HG02623 (cell line): ENCODE results near the gene SLC52A3.
"Not testable (repeated sequence)": the region's sequence is repeated elsewhere in the genome, so short reads cannot be mapped to it uniquely, and the experiment has no call there.

Experiments used
- ATAC-seq: cut with Tn5 transposase; IDR thresholded peaks from one replicate; pipeline ENCODE4 v1.9.1; 2021; ENCODE audit warnings: moderate library complexity; ENCODE audit not compliant: unreplicated experiment

SLC52A3 gene

DNA sequence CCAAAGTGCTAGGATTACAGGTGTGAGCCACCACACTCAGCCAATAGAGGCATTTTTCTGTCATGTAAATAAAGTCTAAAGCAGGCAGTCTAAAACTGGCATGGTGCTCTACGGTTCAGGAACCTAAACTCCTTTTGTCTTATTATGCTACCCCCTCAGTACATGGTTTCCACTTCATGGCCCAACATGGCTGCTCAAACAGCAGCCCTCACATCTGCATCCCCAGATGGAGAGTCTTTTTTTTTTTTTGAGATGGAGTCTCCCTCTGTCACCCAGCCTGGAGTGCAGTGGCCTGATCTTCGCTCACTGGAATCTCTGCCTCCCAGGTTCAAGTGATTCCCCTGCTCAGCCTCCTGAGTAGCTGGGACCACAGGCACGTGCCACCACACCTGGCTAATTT is 38.3 kb downstream of the SLC52A3 start:
- ATAC-seq = no peak

GRCh38 chr20:728256-728944 is 39.9 kb downstream of the SLC52A3 start:
- no peak for ATAC-seq

DNA sequence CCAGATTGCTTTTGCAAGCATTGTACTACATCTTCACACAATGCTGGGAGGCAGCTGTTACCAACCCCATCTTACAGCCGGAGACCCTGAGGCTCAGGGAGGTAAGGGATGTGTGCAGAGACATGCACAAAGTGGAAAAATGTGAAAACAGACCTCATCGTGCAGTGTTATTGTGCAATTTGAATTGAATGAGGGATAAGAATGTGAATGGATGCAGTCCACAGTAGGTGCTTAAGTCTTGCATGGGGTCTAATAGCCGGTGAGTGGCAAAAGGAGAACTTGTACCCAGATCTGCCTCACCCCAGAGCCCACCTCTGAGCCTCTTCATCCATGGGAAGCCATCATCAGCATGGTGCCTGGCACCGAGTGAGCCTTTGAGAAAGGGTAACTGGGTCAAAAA is 42.1 kb downstream of the SLC52A3 start:
- no peak for ATAC-seq

GRCh38 chr20:725491-725890 is 42.8 kb downstream of the SLC52A3 start:
- ATAC-seq = no peak

DNA sequence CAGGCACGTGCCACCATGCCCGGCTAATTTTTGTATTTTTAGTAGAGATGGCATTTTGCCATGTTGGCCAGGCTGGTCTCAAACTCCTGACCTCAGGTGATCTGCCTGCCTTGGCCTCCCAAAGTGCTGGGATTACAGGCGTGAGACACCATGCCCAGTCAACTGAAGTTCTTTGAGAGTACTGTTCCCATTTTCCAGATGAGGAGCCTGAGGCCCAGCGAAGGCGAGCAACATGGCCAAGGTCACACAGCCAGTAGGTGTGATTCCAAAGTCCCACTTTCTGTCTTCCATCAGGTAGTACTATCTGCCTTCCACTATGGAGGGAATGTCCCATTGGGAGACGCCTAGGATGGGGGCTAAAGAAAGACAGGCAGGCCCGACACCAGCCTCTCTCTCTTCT is 43.5 kb downstream of the SLC52A3 start:
- ATAC-seq = not testable (repeated sequence)

DNA sequence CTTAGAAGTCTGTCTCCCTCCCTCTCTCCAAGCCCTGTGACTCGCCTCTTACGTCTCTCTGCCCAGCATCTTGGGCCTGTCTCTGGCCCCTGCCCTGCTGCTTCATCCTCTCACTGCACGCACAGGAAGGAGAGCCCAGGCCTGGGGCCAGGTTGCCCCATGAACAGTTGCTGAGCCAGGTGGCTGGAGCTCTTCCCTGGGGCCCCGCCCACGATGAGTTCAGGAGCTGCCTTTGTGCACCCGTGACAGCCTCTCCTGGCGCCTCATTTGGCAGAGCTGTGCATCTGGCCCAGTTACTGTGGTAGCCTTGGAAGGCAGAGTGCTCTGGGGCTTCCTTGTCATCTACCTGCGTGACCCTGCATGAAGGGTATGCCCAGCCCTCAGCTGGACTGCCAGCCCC is 44.5 kb downstream of the SLC52A3 start:
- ATAC-seq = no peak

- ATAC-seq = no peak
These were observed 45.3 kb downstream of the SLC52A3 start for GRCh38 chr20:722822-723644.

DNA sequence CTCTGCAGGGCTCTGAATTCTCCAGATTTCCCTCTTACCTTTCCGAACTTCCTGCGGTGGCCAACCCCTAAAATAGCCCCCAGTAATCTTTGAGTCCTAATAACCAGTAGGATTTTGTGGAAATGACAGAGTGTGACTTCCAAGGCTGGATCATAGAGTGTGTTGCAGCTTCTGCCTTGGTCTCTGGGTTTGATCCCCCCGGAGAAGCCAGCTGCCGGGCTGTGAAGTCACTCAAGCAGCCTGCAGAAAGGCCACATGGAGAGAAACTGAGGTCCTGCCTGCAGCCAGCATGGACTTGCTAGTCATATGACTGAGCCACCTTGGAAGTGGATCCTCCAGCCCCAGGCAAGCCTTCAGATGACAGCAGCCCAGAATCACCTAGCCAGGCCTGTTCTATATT is 46.4 kb downstream of the SLC52A3 start:
- ATAC-seq = no peak

- ATAC-seq = no peak
These were observed 48.5 kb downstream of the SLC52A3 start for GRCh38 chr20:719816-720215.

GRCh38 chr20:719068-719467 is 49.2 kb downstream of the SLC52A3 start:
- no peak for ATAC-seq

DNA sequence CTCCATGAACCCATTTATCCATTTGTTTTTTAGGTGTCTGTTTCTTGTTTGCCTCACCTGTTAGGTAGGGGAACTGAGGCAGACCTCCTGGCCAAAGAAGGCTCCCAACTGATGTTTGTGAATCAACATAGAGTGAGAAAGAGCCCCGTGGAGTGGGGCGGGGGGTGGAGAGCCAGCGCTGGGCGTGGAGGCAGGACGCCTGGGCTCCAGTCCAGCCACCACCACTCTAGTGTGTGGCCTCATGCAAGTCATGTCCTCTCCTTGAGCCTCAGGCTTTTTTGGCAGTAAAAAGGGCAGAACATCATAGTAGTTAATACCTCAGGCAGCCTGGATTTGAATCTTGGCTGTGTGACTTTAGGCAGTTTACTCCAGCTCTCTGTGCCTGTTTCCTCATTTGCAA is 50.5 kb downstream of the SLC52A3 start:
- no peak for ATAC-seq

GRCh38 chr20:717271-717670 is 51.0 kb downstream of the SLC52A3 start:
- ATAC-seq = no peak

- no peak for ATAC-seq
These were observed 53.8 kb downstream of the SLC52A3 start for GRCh38 chr20:714453-714852.

DNA sequence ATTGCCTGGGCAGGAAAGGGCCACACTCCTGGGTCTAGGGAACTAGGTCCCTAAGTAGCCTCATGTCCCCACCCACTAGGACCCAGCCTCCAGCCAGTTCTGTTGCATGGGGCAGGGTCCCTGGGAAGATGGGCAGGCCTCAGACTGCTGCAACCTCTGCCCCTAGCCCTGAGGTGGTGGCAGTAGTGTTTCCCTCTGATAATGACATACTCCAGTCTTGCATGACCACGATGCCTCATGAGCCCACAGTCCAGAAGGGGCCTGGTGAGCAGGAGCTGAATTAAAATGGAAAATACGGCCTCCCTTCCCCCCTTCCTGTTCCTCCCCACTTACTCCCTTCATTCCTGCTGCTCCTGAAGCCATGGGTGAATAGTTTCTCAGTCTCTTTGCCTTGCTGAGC is 56.7 kb downstream of the SLC52A3 start:
- no peak for ATAC-seq

- ATAC-seq = no peak
These were observed 57.4 kb downstream of the SLC52A3 start for GRCh38 chr20:710780-711450.
